H54 (cell line): ENCODE results near the gene CCDC40.

Experiments
- DNase-seq: peaks from one replicate; pipeline ENCODE4 v3.0.0; 2011; ENCODE audit warnings: low spot score, mixed read lengths; ENCODE audit not compliant: insufficient read length
- FAIRE-seq: peaks from 3 replicates; lab custom pipeline; 2011; peaks lifted over from hg19 to GRCh38; lab: Jason Lieb, UNC
- POLR2A ChIP-seq: IDR thresholded peaks from 2 replicates; pipeline ENCODE4 v1.6.1; 2011; ENCODE audit warnings: low read depth, mild to moderate bottlenecking, low read length

Gene CCDC40

GRCh38 chr17:80006339-80006720, 30.1 kb upstream of the CCDC40 start:
- FAIRE-seq (no peak), DNase-seq (no peak)
- TF ChIP-seq POLR2A = no peak

GRCh38 chr17:80006811-80007752, 29.4 kb upstream of the CCDC40 start:
- TF ChIP-seq POLR2A = no peak
- no peak for FAIRE-seq
- DNase-seq = no peak

- DNase-seq (no peak), FAIRE-seq (no peak)
- TF ChIP-seq POLR2A = no peak
Measured at GRCh38 chr17:80007939-80008338, 28.5 kb upstream of the CCDC40 start.

- TF ChIP-seq POLR2A = no peak
- FAIRE-seq (no peak), DNase-seq (peak; percentile 91)
Measured at GRCh38 chr17:80008383-80008840, 28.0 kb upstream of the CCDC40 start.

- no peak for TF ChIP-seq POLR2A
- DNase-seq = no peak
- no peak for FAIRE-seq
Measured at GRCh38 chr17:80008848-80009247, 27.6 kb upstream of the CCDC40 start.

GRCh38 chr17:80009391-80010282, 26.8 kb upstream of the CCDC40 start:
- DNase-seq (no peak), FAIRE-seq (no peak)
- no peak for TF ChIP-seq POLR2A

- TF ChIP-seq POLR2A = no peak
- no peak for DNase-seq
- FAIRE-seq = no peak
Measured at GRCh38 chr17:80010283-80010858, 26.1 kb upstream of the CCDC40 start.

- DNase-seq (no peak), FAIRE-seq (no peak)
- TF ChIP-seq POLR2A = no peak
Measured at GRCh38 chr17:80011989-80012555, 24.4 kb upstream of the CCDC40 start.

GRCh38 chr17:80012765-80013741, 23.4 kb upstream of the CCDC40 start:
- TF ChIP-seq POLR2A = no peak
- FAIRE-seq = no peak
- DNase-seq = no peak

- TF ChIP-seq POLR2A = no peak
- no peak for DNase-seq
- no peak for FAIRE-seq
Measured at GRCh38 chr17:80017226-80018010, 19.0 kb upstream of the CCDC40 start.

- TF ChIP-seq POLR2A = no peak
- FAIRE-seq (no peak), DNase-seq (no peak)
Measured at GRCh38 chr17:80018917-80019651, 17.4 kb upstream of the CCDC40 start.
